ENCODE measurements around the gene SF3A2.

Gene SF3A2

DNA sequence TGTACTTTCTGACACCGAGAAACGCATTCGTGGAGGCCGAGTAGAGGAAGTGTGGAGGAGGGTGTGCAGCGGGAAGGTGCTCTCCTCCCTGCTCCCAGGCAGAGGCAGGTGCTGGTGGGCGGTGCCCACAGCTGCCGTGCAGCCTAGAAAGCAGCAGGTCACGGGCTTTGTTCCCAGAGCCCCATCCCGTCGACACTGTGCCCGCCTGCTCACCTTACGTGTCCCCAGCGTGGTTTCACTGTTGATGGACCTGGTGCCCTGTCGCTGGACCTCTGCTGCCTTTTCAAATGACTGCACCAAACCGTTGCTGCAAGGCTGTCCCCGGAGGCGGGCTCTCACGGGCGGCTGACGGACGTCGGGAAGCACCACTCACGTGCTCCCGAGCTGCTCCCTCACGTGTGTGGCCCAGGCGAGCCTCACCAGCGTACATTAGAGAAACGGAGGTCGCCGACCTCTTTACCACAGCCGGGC is 21.3 kb upstream of the SF3A2 start:
- no peak overlapping the region for H3K4me2 ChIP-seq (ENCODE audit: low read length)
- TF ChIP-seq, protein P1, sequence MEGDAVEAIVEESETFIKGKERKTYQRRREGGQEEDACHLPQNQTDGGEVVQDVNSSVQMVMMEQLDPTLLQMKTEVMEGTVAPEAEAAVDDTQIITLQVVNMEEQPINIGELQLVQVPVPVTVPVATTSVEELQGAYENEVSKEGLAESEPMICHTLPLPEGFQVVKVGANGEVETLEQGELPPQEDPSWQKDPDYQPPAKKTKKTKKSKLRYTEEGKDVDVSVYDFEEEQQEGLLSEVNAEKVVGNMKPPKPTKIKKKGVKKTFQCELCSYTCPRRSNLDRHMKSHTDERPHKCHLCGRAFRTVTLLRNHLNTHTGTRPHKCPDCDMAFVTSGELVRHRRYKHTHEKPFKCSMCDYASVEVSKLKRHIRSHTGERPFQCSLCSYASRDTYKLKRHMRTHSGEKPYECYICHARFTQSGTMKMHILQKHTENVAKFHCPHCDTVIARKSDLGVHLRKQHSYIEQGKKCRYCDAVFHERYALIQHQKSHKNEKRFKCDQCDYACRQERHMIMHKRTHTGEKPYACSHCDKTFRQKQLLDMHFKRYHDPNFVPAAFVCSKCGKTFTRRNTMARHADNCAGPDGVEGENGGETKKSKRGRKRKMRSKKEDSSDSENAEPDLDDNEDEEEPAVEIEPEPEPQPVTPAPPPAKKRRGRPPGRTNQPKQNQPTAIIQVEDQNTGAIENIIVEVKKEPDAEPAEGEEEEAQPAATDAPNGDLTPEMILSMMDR (IDR thresholded peaks at IDR 0.05): no peak
- no peak overlapping the region for H3K27ac ChIP-seq
- no peak overlapping the region for H3K4me3 ChIP-seq (ENCODE audit: low read depth, low read length)
- no peaks in the 10 kb centered on the region for H3K36me3 ChIP-seq (ENCODE audit: control insufficient read depth, insufficient read depth, low read length)
- no peaks in the 10 kb centered on the region for H3K9me3 ChIP-seq (ENCODE audit: control insufficient read depth, low read length)
- H2AFZ ChIP-seq: no peak overlapping the region
- no peaks in the 10 kb centered on the region for H3K79me2 ChIP-seq
- no peak overlapping the region for H3K9ac ChIP-seq
- H3K27me3 ChIP-seq (ENCODE audit: control insufficient read depth, insufficient read depth, low read length): no peaks in the 10 kb centered on the region
- no peaks in the 10 kb centered on the region for H3K4me1 ChIP-seq

DNA sequence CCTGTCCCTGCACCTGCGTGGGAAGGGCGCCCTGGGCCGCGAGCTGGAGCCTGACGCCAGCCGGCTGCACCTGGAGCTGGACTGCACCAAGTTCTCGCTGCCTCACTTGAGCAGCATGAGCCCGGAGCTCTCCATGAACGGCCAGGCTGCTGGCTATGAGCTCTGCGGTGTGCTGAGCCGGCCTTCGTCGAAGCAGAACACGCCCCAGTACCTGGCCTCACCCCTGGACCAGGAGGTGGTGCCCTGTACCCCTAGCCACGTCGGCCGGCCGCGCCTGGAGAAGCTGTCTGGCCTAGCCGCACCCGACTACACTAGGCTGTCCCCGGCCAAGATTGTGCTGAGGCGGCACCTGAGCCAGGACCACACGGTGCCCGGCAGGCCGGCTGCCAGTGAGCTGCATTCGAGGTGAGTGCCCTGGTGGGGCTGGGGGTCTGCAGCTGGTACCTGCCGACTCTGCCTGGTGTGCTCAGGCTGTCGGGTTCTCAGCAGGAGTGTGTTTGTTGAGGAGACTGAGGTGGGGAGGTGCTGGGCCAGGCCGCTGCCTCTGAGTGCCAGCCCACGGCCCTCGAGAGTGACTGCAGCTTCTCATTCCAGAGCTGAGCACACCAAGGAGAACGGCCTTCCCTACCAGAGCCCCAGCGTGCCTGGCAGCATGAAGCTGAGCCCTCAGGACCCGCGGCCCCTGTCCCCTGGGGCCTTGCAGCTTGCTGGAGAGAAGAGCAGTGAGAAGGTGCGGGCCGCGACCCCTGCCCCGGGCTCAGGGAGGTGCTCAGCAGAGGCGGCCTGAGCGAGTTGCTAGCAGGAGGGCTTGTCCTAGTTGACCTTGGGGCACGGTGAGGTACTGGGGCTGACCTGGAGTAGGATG is 20.0 kb upstream of the SF3A2 start:
- H3K27me3 ChIP-seq (ENCODE audit: control insufficient read depth, insufficient read depth, low read length): no peaks in the 10 kb centered on the region
- no peaks in the 10 kb centered on the region for H3K4me1 ChIP-seq
- H3K9ac ChIP-seq: no peak overlapping the region
- no peak overlapping the region for H2AFZ ChIP-seq
- no peaks in the 10 kb centered on the region for H3K9me3 ChIP-seq (ENCODE audit: control insufficient read depth, low read length)
- no peak overlapping the region for H3K4me2 ChIP-seq (ENCODE audit: low read length)
- no peak overlapping the region for H3K27ac ChIP-seq
- H3K36me3 ChIP-seq (ENCODE audit: control insufficient read depth, insufficient read depth, low read length): no peaks in the 10 kb centered on the region
- no peak overlapping the region for H3K4me3 ChIP-seq (ENCODE audit: low read depth, low read length)
- H3K79me2 ChIP-seq: no peaks in the 10 kb centered on the region
- TF ChIP-seq, protein P1 (IDR thresholded peaks at IDR 0.05): no peak

- Histone ChIP-seq H3K4me2 (ENCODE audit: low read length) (no peak overlapping the region), H3K27ac (no peak overlapping the region), H3K36me3 (ENCODE audit: control insufficient read depth, insufficient read depth, low read length) (no peaks in the 10 kb centered on the region), H3K4me3 (ENCODE audit: low read depth, low read length) (no peak overlapping the region), H3K27me3 (ENCODE audit: control insufficient read depth, insufficient read depth, low read length) (no peaks in the 10 kb centered on the region), H3K4me1 (no peaks in the 10 kb centered on the region), H3K9me3 (ENCODE audit: control insufficient read depth, low read length) (no peaks in the 10 kb centered on the region), H3K9ac (no peak overlapping the region), H3K79me2 (no peaks in the 10 kb centered on the region), H2AFZ (no peak overlapping the region)
- TF ChIP-seq, protein P1 (IDR thresholded peaks at IDR 0.05): no peak
These were observed 19.0 kb upstream of the SF3A2 start for GRCh38 chr19:2217591-2217990.

DNA sequence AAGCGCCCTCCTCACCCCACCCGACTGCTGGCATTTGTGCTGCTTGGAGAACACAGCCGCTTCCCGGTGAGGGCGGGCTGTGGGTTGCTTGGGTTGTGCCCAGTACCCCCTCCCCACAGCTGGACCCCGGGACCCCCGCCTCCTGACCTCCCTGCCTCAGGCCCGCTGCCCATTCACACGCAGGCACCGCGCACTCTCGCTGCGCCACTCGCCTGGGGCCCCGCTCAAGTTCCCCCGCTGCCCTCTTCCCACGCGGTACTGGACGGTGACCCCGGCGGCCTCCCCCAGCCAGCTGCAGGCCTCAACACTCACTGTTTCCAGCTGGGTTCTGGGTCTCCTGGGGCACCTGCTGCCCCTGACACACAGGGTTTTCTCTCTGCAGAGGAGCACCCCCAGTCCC is 16.9 kb upstream of the SF3A2 start:
- Histone ChIP-seq H3K4me3 (ENCODE audit: low read depth, low read length) (no peak overlapping the region), H3K36me3 (ENCODE audit: control insufficient read depth, insufficient read depth, low read length) (no peaks in the 10 kb centered on the region), H3K4me1 (no peaks in the 10 kb centered on the region), H3K4me2 (ENCODE audit: low read length) (no peak overlapping the region), H3K27ac (no peak overlapping the region), H3K9me3 (ENCODE audit: control insufficient read depth, low read length) (no peaks in the 10 kb centered on the region), H3K27me3 (ENCODE audit: control insufficient read depth, insufficient read depth, low read length) (no peaks in the 10 kb centered on the region), H2AFZ (no peak overlapping the region), H3K79me2 (no peaks in the 10 kb centered on the region), H3K9ac (no peak overlapping the region)
- TF ChIP-seq, protein P1 (IDR thresholded peaks at IDR 0.05): no peak

Measured in parathyroid adenoma (tissue), 2 donors.